ENCODE measurements around the gene PTGDR2.

DNA sequence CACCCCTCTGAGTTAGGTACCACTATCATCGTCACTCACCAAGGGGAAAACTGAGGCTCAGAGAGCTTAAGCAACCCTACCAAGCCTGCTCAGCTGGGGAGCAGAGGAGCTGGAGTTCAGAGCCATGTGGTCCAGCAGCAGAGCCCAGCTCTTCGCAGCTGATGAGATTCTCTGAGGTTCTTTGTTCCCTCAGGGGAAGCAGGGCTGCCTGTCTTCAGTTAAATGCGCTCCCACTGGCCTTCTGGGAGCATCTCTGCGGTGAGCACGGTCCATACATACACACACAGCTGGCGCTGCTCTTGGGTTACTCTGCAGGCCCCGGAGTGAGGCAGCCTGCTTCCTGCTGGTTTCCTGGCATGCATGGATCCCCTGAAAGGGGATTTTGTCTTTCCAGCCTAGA, 5.2 kb upstream of the PTGDR2 start:
- TF ChIP-seq, protein P1, sequence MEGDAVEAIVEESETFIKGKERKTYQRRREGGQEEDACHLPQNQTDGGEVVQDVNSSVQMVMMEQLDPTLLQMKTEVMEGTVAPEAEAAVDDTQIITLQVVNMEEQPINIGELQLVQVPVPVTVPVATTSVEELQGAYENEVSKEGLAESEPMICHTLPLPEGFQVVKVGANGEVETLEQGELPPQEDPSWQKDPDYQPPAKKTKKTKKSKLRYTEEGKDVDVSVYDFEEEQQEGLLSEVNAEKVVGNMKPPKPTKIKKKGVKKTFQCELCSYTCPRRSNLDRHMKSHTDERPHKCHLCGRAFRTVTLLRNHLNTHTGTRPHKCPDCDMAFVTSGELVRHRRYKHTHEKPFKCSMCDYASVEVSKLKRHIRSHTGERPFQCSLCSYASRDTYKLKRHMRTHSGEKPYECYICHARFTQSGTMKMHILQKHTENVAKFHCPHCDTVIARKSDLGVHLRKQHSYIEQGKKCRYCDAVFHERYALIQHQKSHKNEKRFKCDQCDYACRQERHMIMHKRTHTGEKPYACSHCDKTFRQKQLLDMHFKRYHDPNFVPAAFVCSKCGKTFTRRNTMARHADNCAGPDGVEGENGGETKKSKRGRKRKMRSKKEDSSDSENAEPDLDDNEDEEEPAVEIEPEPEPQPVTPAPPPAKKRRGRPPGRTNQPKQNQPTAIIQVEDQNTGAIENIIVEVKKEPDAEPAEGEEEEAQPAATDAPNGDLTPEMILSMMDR (IDR thresholded peaks at IDR 0.05; ENCODE audit: low read depth, low read length, missing input control), result no peak
- no peak for TF ChIP-seq YY1 (IDR thresholded peaks at IDR 0.05)
- TF ChIP-seq JUND (IDR thresholded peaks at IDR 0.05), result no peak
- no peak for TF ChIP-seq RAD21 (IDR thresholded peaks at IDR 0.05)
- no peak for TF ChIP-seq NR2F2 (IDR thresholded peaks at IDR 0.05)

Measured in liver (tissue), 3 donors.